ENCODE data around the gene STRN3.
"Not testable (repeated sequence)": the region's sequence is repeated elsewhere in the genome, so short reads cannot be mapped to it uniquely, and the experiment has no call there.

GRCh38 chr14:30972036-30972732 lies 54.0 kb downstream of the STRN3 start:
- not testable (repeated sequence) for TF ChIP-seq CTCF (IDR thresholded peaks at IDR 0.05; ENCODE audit: low read depth, low read length, poor library complexity, severe bottlenecking); EZH2phosphoT487 (IDR thresholded peaks at IDR 0.05; ENCODE audit: borderline replicate concordance, low read length)
